GM12878 (cell line): ENCODE measurements around the gene PUM2. TPM values are rescaled to one million over a fixed set of nuclear protein-coding genes. Genes with fewer than 3 reads are reported as not detected.

Source experiments
- ATAC-seq: fragments of 200-7000 bp; cut with Tn5 transposase; 3 replicates; pipeline ENCODE4 v1.9.1; 2020; ENCODE audit warnings: mild to moderate bottlenecking, moderate library complexity
- BruUV-seq: library from RNA; stranded (reverse); fragments of 400-500 nt; replicated peaks from 2 replicates; lab custom pipeline; 2021; lab: Mats Ljungman, UMichigan
- CTCF ChIA-PET: fragments of 300-600 bp; sonication (Branson Sonifier 250); formaldehyde crosslinking; extraction: SDS; loops from one replicate; lab custom pipeline; 2021; ENCODE audit warnings: inconsistent platforms; lab: Yijun Ruan, JAX
- POLR2A ChIA-PET: fragments of 350-600 bp; formaldehyde crosslinking; extraction: SDS; loops from one replicate; lab custom pipeline; 2021; ENCODE audit warnings: inconsistent platforms; lab: Charles Lee
- RAD21 ChIA-PET: fragments of 300-600 bp; sonication (Branson Sonifier 250); formaldehyde crosslinking; loops from one replicate; lab custom pipeline; 2023; ENCODE audit warnings: antibody characterized with exemption; ENCODE audit not compliant: unreplicated experiment; lab: Charles Lee
- SMC1A ChIA-PET: fragments of 300-600 bp; sonication (Branson Sonifier 250); formaldehyde crosslinking; loops from one replicate; lab custom pipeline; 2023; ENCODE audit not compliant: unreplicated experiment, uncharacterized antibody; lab: Charles Lee
- DNase-seq: peaks from one replicate; pipeline ENCODE4 v3.0.0-alpha.2; 2011; ENCODE audit warnings: low read depth, low spot score
- FAIRE-seq: peaks from 3 replicates; lab custom pipeline; 2011; peaks lifted over from hg19 to GRCh38; lab: Jason Lieb, UNC
- H2AFZ ChIP-seq: 2 replicates; pipeline ENCODE4 v1.6.0; 2011; ENCODE audit warnings: low read depth, low read length, control low read depth; ENCODE audit not compliant: control insufficient read depth
- H3K27ac ChIP-seq: 2 replicates; pipeline ENCODE4 v1.5.1; 2011; ENCODE audit warnings: control low read depth; ENCODE audit not compliant: control insufficient read depth, insufficient read depth
- H3K27me3 ChIP-seq, 2 experiments: replicated peaks in 1 of 2; 2 replicates each; pipeline versions ENCODE4 v1.6.0 to v1.6.1; 2011; ENCODE audit warnings: low read length in 1 of 2; ENCODE audit not compliant: control insufficient read depth in 2 of 2, insufficient read depth in 2 of 2
- H3K36me3 ChIP-seq, 2 experiments: 2 replicates each; pipeline ENCODE4 v1.5.1; 2011; ENCODE audit warnings: low read length in 1 of 2; ENCODE audit not compliant: control insufficient read depth in 2 of 2, insufficient read depth in 2 of 2
- H3K4me1 ChIP-seq: 2 replicates; pipeline ENCODE4 v1.6.1; 2011; ENCODE audit warnings: mild to moderate bottlenecking, low read length, moderate library complexity, mixed read lengths; ENCODE audit not compliant: control insufficient read depth, insufficient read depth
- H3K4me2 ChIP-seq: 2 replicates; pipeline ENCODE4 v1.6.0; 2011; ENCODE audit warnings: control low read depth; ENCODE audit not compliant: control insufficient read depth, insufficient read depth
- H3K4me3 ChIP-seq: fragments of 200-600 bp; sonication (generic); 2 replicates; pipeline ENCODE4 v1.5.1; 2016
- H3K79me2 ChIP-seq: 2 replicates; pipeline ENCODE4 v1.6.0; 2011; ENCODE audit warnings: low read length; ENCODE audit not compliant: control insufficient read depth, insufficient read depth
- H3K9ac ChIP-seq: 2 replicates; pipeline ENCODE4 v1.8.0; 2011; ENCODE audit warnings: low read length, control low read depth, mixed read lengths; ENCODE audit not compliant: control insufficient read depth, insufficient read depth
- H3K9me3 ChIP-seq: replicated peaks from 3 replicates; pipeline ENCODE4 v1.5.1; 2011; ENCODE audit warnings: mild to moderate bottlenecking, low read length; ENCODE audit not compliant: control insufficient read depth, insufficient read depth
- H4K20me1 ChIP-seq: 2 replicates; pipeline ENCODE4 v1.6.0; 2011; ENCODE audit not compliant: control insufficient read depth, insufficient read depth
- CREM ChIP-seq: IDR thresholded peaks from 2 replicates; pipeline ENCODE4 v1.6.1; 2014; ENCODE audit warnings: antibody characterized with exemption, low read depth
- NFIC ChIP-seq: IDR thresholded peaks from 2 replicates; pipeline ENCODE4 v1.6.1; 2012; ENCODE audit warnings: low read depth, mild to moderate bottlenecking, inconsistent platforms, low read length, moderate library complexity
- NFYB ChIP-seq: IDR thresholded peaks from 2 replicates; pipeline ENCODE4 v1.6.1; 2011; ENCODE audit warnings: low read depth, mild to moderate bottlenecking, low read length, improper control_type of control experiment, moderate library complexity; ENCODE audit not compliant: insufficient read depth
- TBL1XR1 ChIP-seq: IDR thresholded peaks from 2 replicates; pipeline ENCODE4 v1.6.1; 2012; ENCODE audit warnings: low read depth, low read length, improper control_type of control experiment
- USF1 ChIP-seq: IDR thresholded peaks from 2 replicates; pipeline ENCODE4 v1.6.1; 2011; ENCODE audit warnings: borderline replicate concordance, low read depth, mild to moderate bottlenecking, moderate library complexity, mixed read lengths, low read length; ENCODE audit not compliant: insufficient read depth; ENCODE audit errors: extremely low read length
- ZZZ3 ChIP-seq: IDR thresholded peaks from 2 replicates; pipeline ENCODE4 v1.6.1; 2011; ENCODE audit warnings: low read depth; ENCODE audit not compliant: control insufficient read depth, insufficient read length
- WGBS: methylation state at CpG from one replicate; pipeline ENCODE4 v1.1.6; 2016; ENCODE audit warnings: low lambda C conversion rate; ENCODE audit not compliant: insufficient replicate concordance, insufficient coverage; ENCODE audit errors: missing lambda C conversion rate; 5-methylcytosine and 5-hydroxymethylcytosine counted together
- in situ Hi-C: fragments of 300-500 bp; cut with MboI; formaldehyde crosslinking; loops from 9 replicates; pipeline ENCODE4 v1.14.3; 2018; ENCODE audit warnings: mixed read lengths
- intact Hi-C: fragments of 100-400 bp; cut with micrococcal nuclease; formaldehyde crosslinking; loops from one replicate; pipeline ENCODE4 v1.14.2; 2022; ENCODE audit not compliant: unreplicated experiment
- polyA plus RNA-seq, 11 experiments: library from polyadenylated mRNA; depleted of rRNA in 4 of 11; unstranded in 6 of 11; stranded (reverse) in 5 of 11; fragments of >200 nt; fragmentation: Nextera tagmentation in 4 of 11; fragmentation: Illumina TruSeq in 1 of 11; extraction: Ambion mirVana in 4 of 11; extraction: Trizol in 1 of 11; gene quantifications; 1 replicate in 1 of 11; 2 replicates in 10 of 11; pipeline versions ENCODE4 v1.2.1 to v1.2.3, GENCODE V29; 2011 to 2016; ENCODE audit warnings: inconsistent platforms in 2 of 11, missing spikeins in 2 of 11, low read depth in 1 of 11
- total RNA-seq, 4 experiments: library from RNA; depleted of rRNA in 3 of 4; stranded (reverse); fragments of >200 nt in 3 of 4; fragmentation: Illumina TruSeq in 1 of 4; extraction: Trizol in 1 of 4; gene quantifications; 2 replicates each; pipeline versions ENCODE4 v1.2.1 to v1.2.3, GENCODE V29; 2013 to 2021

The PUM2 gene
- total and polyA plus RNA-seq, 10 of the 15 experiments (the other 5 are each of a cell fraction or from before 2014, with no cell fraction given) = 14.5 to 87.6 (median 29.4) TPM

GRCh38 chr2:20232837-20233207, 117.8 kb downstream of the PUM2 start:
- Histone ChIP-seq H3K79me2 (no peaks in the 10 kb centered on the region), H3K4me1 (no peaks in the 10 kb centered on the region), H3K9ac (no peak overlapping the region), H2AFZ (no peak overlapping the region), H3K4me3 (no peak overlapping the region), H3K9me3 (no peaks in the 10 kb centered on the region; the same call in 2 of the 3 replicates), H3K4me2 (no peak overlapping the region), H3K27ac (no peak overlapping the region), H3K27me3 (no peaks in the 10 kb centered on the region; a peak in 1 of 4 replicates), H4K20me1 (no peaks in the 10 kb centered on the region), H3K36me3 (no peaks in the 10 kb centered on the region)
- ChIA-PET RAD21 (no interaction called here), POLR2A (no interaction called here), SMC1A (interaction anchor here (0.7 kb wide), 1 partner anchor 138 kb away, joined by 3 read pairs; no protein-coding TSS in a partner anchor), CTCF (interaction anchor here (1.1 to 1.6 kb wide), 3 partner anchors 8 to 218 kb away, joined by 3 to 4 read pairs (median 3); no protein-coding TSS in a partner anchor)
- FAIRE-seq (no peak), ATAC-seq (no peak), DNase-seq (no peak)
- no TSS peak for BruUV-seq
- intact Hi-C loops (no loop called here), in situ Hi-C loops (no loop called here)
- WGBS = 60% methylated on average over 5 of the region's 5 CpGs
- TF ChIP-seq USF1 = no peak

- H3K27ac ChIP-seq = no peak overlapping the region
- H4K20me1 ChIP-seq = no peaks in the 10 kb centered on the region
- no peaks in the 10 kb centered on the region; a peak in 1 of 4 replicates for H3K27me3 ChIP-seq
- ChIA-PET SMC1A (interaction anchor here (0.7 to 1.9 kb wide), 2 partner anchors 10 to 1030 kb away, joined by 3 to 5 read pairs; no protein-coding TSS in a partner anchor), CTCF (interaction anchor here (0.5 to 1.9 kb wide), 7 partner anchors 9 to 217 kb away, joined by 3 to 5 read pairs (median 3); no protein-coding TSS in a partner anchor), RAD21 (no interaction called here), POLR2A (no interaction called here)
- no peak for FAIRE-seq
- in situ Hi-C loops = no loop called here
- no peaks in the 10 kb centered on the region for H3K79me2 ChIP-seq
- intact Hi-C loops = no loop called here
- no peaks in the 10 kb centered on the region for H3K9me3 ChIP-seq
- BruUV-seq = no TSS peak
- H3K9ac ChIP-seq = no peak overlapping the region
- H2AFZ ChIP-seq = no peak overlapping the region
- TF ChIP-seq ZZZ3 = no peak
- no peak for TF ChIP-seq CREM
- no peak for TF ChIP-seq TBL1XR1
- TF ChIP-seq NFYB = no peak
- TF ChIP-seq NFIC = no peak
- 43% methylated on average over 6 of the region's 6 CpGs for WGBS
- no peak for DNase-seq
- no peaks in the 10 kb centered on the region for H3K36me3 ChIP-seq
- H3K4me2 ChIP-seq = no peak overlapping the region
- no peak overlapping the region for H3K4me3 ChIP-seq
- no peaks in the 10 kb centered on the region for H3K4me1 ChIP-seq
- peak; percentile 60 for ATAC-seq
Observed at GRCh38 chr2:20231598-20232026, 119.0 kb downstream of the PUM2 start.
